H1 (cell line): Measurements from ENCODE around the gene SPRYD3.

Source experiments
- GTF2F1 ChIP-seq: IDR thresholded peaks from 2 replicates; pipeline ENCODE4 v1.6.1; 2012; ENCODE audit warnings: low read depth, low read length, improper control_type of control experiment, borderline replicate concordance
- ZNF274 ChIP-seq: IDR thresholded peaks from 2 replicates; pipeline ENCODE4 v1.7.0; 2012; ENCODE audit warnings: low read length, borderline replicate concordance; ENCODE audit errors: extremely low read depth

DNA sequence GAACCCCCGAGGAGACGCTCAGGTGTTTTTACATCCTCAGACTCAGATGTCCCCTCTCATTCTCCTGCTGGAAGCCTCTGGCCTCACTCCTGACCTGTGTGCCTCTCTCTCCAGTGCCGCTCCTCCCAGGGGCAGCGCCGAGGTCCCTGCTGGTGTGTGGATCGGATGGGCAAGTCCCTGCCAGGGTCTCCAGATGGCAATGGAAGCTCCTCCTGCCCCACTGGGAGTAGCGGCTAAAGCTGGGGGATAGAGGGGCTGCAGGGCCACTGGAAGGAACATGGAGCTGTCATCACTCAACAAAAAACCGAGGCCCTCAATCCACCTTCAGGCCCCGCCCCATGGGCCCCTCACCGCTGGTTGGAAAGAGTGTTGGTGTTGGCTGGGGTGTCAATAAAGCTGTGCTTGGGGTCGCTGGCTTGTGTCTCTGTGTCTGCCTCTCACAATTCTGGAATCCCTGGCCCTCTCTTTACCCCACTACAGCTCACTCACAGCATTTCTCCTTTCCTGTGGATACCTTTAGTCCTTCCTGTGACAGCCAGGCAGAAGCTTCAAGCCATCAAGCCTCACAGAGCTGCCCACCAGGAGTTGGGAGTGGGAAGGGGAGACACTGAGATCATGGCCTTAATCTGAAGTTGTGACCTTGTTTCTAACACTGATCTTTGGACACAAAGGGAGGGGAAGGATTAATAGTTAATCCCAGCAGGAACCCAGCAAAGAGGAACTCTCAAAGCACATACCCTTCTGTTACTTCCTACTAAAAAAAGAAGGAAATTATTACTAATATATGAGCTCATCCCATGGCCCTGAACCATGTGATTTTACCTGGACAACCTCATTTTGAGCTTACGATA is 23.0 kb upstream of the SPRYD3 start:
- TF ChIP-seq ZNF274 (no peak), GTF2F1 (no peak)
